Thyroid gland (tissue), 4 donors: ENCODE measurements around the gene ADAMTS15. TPM values are rescaled to one million over a fixed set of nuclear protein-coding genes. Genes with fewer than 3 reads are reported as not detected.

Experiments used
- DNase-seq, 2 donors: peaks; one replicate each; pipeline ENCODE4 v3.0.0-alpha.2; 2019
- H3K27ac ChIP-seq, 3 donors: fragments of 200-600 bp; sonication (generic); 1 replicate in 2 of 3; 2 replicates in 1 of 3; pipeline ENCODE4 v1.5.1; 2016 to 2019; ENCODE audit warnings: mild to moderate bottlenecking in 1 of 3, moderate library complexity in 1 of 3
- H3K27me3 ChIP-seq: fragments of 200-600 bp; sonication (generic); one replicate; pipeline ENCODE4 v1.5.1; 2019
- H3K36me3 ChIP-seq, 2 donors: fragments of 200-600 bp; sonication (generic); one replicate each; pipeline ENCODE4 v1.5.1; 2016 to 2019
- H3K4me1 ChIP-seq, 2 donors: fragments of 200-600 bp; sonication (generic); one replicate each; pipeline ENCODE4 v1.5.1; 2017 to 2019
- H3K4me3 ChIP-seq, 3 donors: fragments of 200-600 bp; sonication (generic); replicated peaks in 1 of 3; 1 replicate in 2 of 3; 2 replicates in 1 of 3; pipeline ENCODE4 v1.5.1; 2016; ENCODE audit warnings: mild to moderate bottlenecking in 1 of 3
- H3K9me3 ChIP-seq: fragments of 200-600 bp; sonication (generic); one replicate; pipeline ENCODE4 v1.5.1; 2017
- CTCF ChIP-seq, 6 experiments: fragments of 200-600 bp in 3 of 6; fragments of 450-650 bp in 3 of 6; sonication (generic) in 3 of 6; IDR thresholded peaks; one replicate each; pipeline ENCODE4 v1.5.1; 2016 to 2019; ENCODE audit warnings: antibody characterized with exemption in 6 of 6, mild to moderate bottlenecking in 2 of 6, inconsistent platforms in 1 of 6, moderate library complexity in 1 of 6
- POLR2A ChIP-seq, 2 donors: fragments of 450-650 bp; IDR thresholded peaks; one replicate each; pipeline ENCODE4 v1.6.1; 2017; ENCODE audit warnings: antibody characterized with exemption in 2 of 2, mild to moderate bottlenecking in 2 of 2, moderate library complexity in 1 of 2
- WGBS, 2 donors: methylation state at CpG; one replicate each; pipeline ENCODE4 v1.1.5; 2017; 5-methylcytosine and 5-hydroxymethylcytosine counted together
- intact Hi-C: fragments of 100-400 bp; cut with DNase I; formaldehyde crosslinking; loops from one replicate; pipeline ENCODE4 v1.15.1; 2023
- total RNA-seq, 4 donors: library from RNA; depleted of rRNA; stranded (reverse); fragments of >200 nt; gene quantifications; one replicate each; pipeline ENCODE4 v1.2.3, GENCODE V29; 2016

ADAMTS15 gene
- total RNA-seq, 4 donors from 2014 or later, result 11.2 to 29.2 (median 23.5) TPM

- peaks cover under 1 to 11% of the 10 kb centered on the region in 2 donors for H3K4me1 ChIP-seq
- H3K4me3 ChIP-seq, result no peak overlapping the region
- TF ChIP-seq POLR2A (IDR thresholded peaks at IDR 0.05) (no peak), CTCF (IDR thresholded peaks at IDR 0.05) (no peak)
- no peaks in the 10 kb centered on the region for H3K27me3 ChIP-seq
- H3K27ac ChIP-seq, result no peak overlapping the region
- H3K36me3 ChIP-seq, result no peaks in the 10 kb centered on the region
- 93 to 95% methylated on average over 22 of the region's 22 CpGs for WGBS, 2 donors
- DNase-seq, result no peak
- H3K9me3 ChIP-seq, result no peaks in the 10 kb centered on the region
- intact Hi-C loops, result loop anchor here (10.0 kb wide), 1 partner anchor 208 kb away; no protein-coding TSS in a partner anchor
Measured at GRCh38 chr11:130422251-130422995, 26.0 kb upstream of the ADAMTS15 start.

DNA sequence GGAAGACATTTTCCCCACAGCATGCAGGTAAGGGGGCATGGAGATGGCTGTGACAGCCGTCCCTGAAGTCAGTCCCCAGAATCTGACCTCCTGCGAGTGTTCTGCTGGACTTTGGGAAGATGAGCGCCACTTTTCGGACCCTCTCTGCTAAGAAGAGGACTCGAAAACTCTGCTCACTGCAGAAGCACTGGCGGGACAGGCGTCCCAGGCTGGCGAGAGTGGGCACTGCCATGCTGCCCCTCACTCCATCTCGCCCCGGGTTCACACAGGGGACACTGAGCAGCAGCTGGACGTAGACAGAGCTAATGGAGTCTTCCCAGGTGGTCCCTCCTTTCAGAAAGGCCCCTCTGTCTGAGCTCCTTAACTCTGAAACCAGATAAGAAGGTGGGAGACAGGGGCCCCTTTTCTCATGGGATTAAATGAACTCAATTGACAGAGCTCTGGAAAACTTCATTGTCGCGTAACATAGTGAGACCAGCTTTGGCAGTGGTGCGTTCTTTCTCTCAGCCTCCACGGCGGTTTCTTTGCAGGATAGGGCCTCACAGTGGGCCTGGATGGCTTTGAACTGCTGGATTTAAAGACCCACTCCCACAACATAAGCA is 24.8 kb upstream of the ADAMTS15 start:
- DNase-seq, result no peak
- Histone ChIP-seq H3K9me3 (no peaks in the 10 kb centered on the region), H3K27ac (no peak overlapping the region), H3K4me1 (peaks cover 7 to 19% of the 10 kb centered on the region in 2 donors), H3K27me3 (no peaks in the 10 kb centered on the region), H3K4me3 (no peak overlapping the region), H3K36me3 (no peaks in the 10 kb centered on the region)
- TF ChIP-seq POLR2A (IDR thresholded peaks at IDR 0.05), result no peak
- no peak for TF ChIP-seq CTCF (IDR thresholded peaks at IDR 0.05)
- intact Hi-C loops, result loop anchor here (10.0 kb wide), 1 partner anchor 209 kb away; no protein-coding TSS in a partner anchor
- 83 to 87% methylated on average over 11 to 16 of the region's 16 CpGs for WGBS, 2 donors

DNA sequence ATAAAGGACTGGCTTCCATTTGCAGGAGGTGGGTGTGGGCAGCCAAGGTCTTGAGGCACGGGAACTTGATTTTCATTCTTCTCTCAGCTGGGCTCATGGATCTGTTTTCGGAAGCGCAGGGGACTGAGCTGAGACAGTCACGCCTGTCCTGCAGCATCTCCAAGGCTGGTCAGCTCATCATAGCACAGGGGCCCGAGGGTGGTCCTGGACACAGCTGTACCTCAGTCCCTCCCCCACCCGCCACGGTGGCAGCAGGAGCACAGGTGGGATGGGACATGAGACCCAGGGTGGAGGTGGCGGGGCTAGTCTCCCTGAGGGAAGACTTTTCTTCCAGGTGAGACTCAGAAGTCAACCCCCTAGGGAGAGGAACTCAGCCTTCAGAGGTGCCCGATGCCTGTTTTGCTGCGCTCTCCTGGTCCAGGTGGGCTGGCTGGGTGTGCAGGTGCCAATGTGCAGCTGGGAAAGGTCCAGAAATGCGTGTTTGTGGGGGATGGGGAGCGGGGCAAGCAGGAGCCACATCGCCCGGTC is 23.8 kb upstream of the ADAMTS15 start:
- Histone ChIP-seq H3K4me1 (peaks cover 9 to 21% of the 10 kb centered on the region in 2 donors), H3K27me3 (no peaks in the 10 kb centered on the region)
- 92 to 96% methylated on average over 14 of the region's 14 CpGs for WGBS, 2 donors

DNA sequence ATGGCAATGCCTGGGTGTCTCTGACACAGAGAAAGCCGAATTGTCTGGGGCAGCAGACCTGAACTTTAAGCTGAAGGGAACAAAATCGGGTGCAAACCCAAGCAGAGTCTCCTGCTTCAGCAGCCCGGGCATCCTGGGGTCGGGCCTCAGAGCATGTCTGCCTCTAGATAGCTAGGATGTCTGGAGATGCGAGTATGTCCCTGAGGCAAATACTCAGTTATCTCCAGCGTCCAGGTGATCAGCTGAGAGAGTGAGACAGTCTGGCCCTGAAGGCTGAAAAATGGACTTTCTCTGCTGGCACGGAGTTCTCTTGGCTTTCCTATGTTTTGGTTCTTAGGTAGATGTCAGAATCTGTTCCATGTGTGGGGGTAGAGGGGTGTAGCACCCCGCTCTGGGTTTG is 23.3 kb upstream of the ADAMTS15 start:
- Histone ChIP-seq H3K27me3 (no peaks in the 10 kb centered on the region), H3K4me1 (peaks cover 9 to 21% of the 10 kb centered on the region in 2 donors), H3K27ac (no peak overlapping the region), H3K4me3 (no peak overlapping the region), H3K36me3 (no peaks in the 10 kb centered on the region), H3K9me3 (no peaks in the 10 kb centered on the region)
- DNase-seq, result no peak
- TF ChIP-seq CTCF (IDR thresholded peaks at IDR 0.05), result no peak
- no peak for TF ChIP-seq POLR2A (IDR thresholded peaks at IDR 0.05)
- intact Hi-C loops, result loop anchor here (10.0 kb wide), 1 partner anchor 210 kb away; no protein-coding TSS in a partner anchor
- WGBS, 2 donors, result 86% methylated on average over 8 of the region's 8 CpGs

More for the DNA sequence above, 23.8 kb upstream of the ADAMTS15 start:
- Histone ChIP-seq H3K4me3 (no peak overlapping the region), H3K27ac (no peak overlapping the region), H3K9me3 (no peaks in the 10 kb centered on the region), H3K36me3 (no peaks in the 10 kb centered on the region)
- DNase-seq, result no peak
- TF ChIP-seq POLR2A (IDR thresholded peaks at IDR 0.05) (no peak), CTCF (IDR thresholded peaks at IDR 0.05) (no peak)
- intact Hi-C loops, result loop anchor here (10.0 kb wide), 1 partner anchor 210 kb away; no protein-coding TSS in a partner anchor
